T-helper 1 cell treated with Interleukin-12 subunit alpha and Interleukin-12 subunit beta and Interleukin-4 antibody, amounts not matched to agents 30 ng/mL and 1 ng/mL, for 36 hours (primary cell): Measurements from ENCODE around the gene SNHG17. TPM values are rescaled to one million over a fixed set of nuclear protein-coding genes. Genes with fewer than 3 reads are reported as not detected.
"Not testable (repeated sequence)": the region's sequence is repeated elsewhere in the genome, so short reads cannot be mapped to it uniquely, and the experiment has no call there.

Source experiments
- intact Hi-C: fragments of 100-400 bp; cut with micrococcal nuclease; formaldehyde crosslinking; loops from one replicate; pipeline ENCODE4 v1.15.1; 2024
- total RNA-seq: library from RNA; stranded (reverse); gene quantifications from 2 replicates; pipeline ENCODE4 v1.2.3, GENCODE V29; 2022

Gene SNHG17
- total RNA-seq, 1 donor from 2014 or later, result 36.5 TPM

- intact Hi-C loops, result no loop called here
These were observed 10.7 kb downstream of the SNHG17 start for GRCh38 chr20:38424401-38424800.

GRCh38 chr20:38423541-38423940 lies 11.6 kb downstream of the SNHG17 start:
- intact Hi-C loops, result no loop called here

GRCh38 chr20:38421915-38422314 lies 13.2 kb downstream of the SNHG17 start:
- intact Hi-C loops, result no loop called here

- intact Hi-C loops, result no loop called here
These were observed 14.6 kb downstream of the SNHG17 start for GRCh38 chr20:38420388-38421085.

GRCh38 chr20:38418509-38419204 lies 16.5 kb downstream of the SNHG17 start:
- intact Hi-C loops, result no loop called here

GRCh38 chr20:38414769-38415450 lies 20.2 kb downstream of the SNHG17 start:
- intact Hi-C loops, result no loop called here

- intact Hi-C loops, result no loop called here
These were observed 22.1 kb downstream of the SNHG17 start for GRCh38 chr20:38412877-38413577.

- intact Hi-C loops, result loop anchor here (1.0 to 2.0 kb wide), 2 partner anchors 179 to 351 kb away; no protein-coding TSS in a partner anchor
These were observed 27.3 kb downstream of the SNHG17 start for GRCh38 chr20:38407822-38408221.

- intact Hi-C loops, result no loop called here
These were observed 27.8 kb downstream of the SNHG17 start for GRCh38 chr20:38407321-38407720.

GRCh38 chr20:38406476-38406875 lies 28.7 kb downstream of the SNHG17 start:
- intact Hi-C loops, result no loop called here

GRCh38 chr20:38405132-38405531 lies 30.0 kb downstream of the SNHG17 start:
- intact Hi-C loops, result no loop called here

- intact Hi-C loops, result no loop called here
These were observed 31.1 kb downstream of the SNHG17 start for GRCh38 chr20:38404016-38404415.

- intact Hi-C loops, result no loop called here
These were observed 32.3 kb downstream of the SNHG17 start for GRCh38 chr20:38402816-38403215.

- intact Hi-C loops, result no loop called here
These were observed 33.0 kb downstream of the SNHG17 start for GRCh38 chr20:38402089-38402488.

GRCh38 chr20:38395751-38396395 lies 39.3 kb downstream of the SNHG17 start:
- intact Hi-C loops, result not testable (repeated sequence)

GRCh38 chr20:38395165-38395564 lies 40.0 kb downstream of the SNHG17 start:
- intact Hi-C loops, result no loop called here

GRCh38 chr20:38393259-38393658 lies 41.9 kb downstream of the SNHG17 start:
- intact Hi-C loops, result no loop called here

GRCh38 chr20:38392356-38392755 lies 42.8 kb downstream of the SNHG17 start:
- intact Hi-C loops, result no loop called here

GRCh38 chr20:38387953-38388352 lies 47.2 kb downstream of the SNHG17 start:
- intact Hi-C loops, result no loop called here

GRCh38 chr20:38386851-38387250 lies 48.3 kb downstream of the SNHG17 start:
- intact Hi-C loops, result no loop called here

GRCh38 chr20:38386004-38386403 lies 49.1 kb downstream of the SNHG17 start:
- intact Hi-C loops, result no loop called here
